ENCODE results near the gene PGAP2.
"Not testable (repeated sequence)": the region's sequence is repeated elsewhere in the genome, so short reads cannot be mapped to it uniquely, and the experiment has no call there.

The PGAP2 gene

DNA sequence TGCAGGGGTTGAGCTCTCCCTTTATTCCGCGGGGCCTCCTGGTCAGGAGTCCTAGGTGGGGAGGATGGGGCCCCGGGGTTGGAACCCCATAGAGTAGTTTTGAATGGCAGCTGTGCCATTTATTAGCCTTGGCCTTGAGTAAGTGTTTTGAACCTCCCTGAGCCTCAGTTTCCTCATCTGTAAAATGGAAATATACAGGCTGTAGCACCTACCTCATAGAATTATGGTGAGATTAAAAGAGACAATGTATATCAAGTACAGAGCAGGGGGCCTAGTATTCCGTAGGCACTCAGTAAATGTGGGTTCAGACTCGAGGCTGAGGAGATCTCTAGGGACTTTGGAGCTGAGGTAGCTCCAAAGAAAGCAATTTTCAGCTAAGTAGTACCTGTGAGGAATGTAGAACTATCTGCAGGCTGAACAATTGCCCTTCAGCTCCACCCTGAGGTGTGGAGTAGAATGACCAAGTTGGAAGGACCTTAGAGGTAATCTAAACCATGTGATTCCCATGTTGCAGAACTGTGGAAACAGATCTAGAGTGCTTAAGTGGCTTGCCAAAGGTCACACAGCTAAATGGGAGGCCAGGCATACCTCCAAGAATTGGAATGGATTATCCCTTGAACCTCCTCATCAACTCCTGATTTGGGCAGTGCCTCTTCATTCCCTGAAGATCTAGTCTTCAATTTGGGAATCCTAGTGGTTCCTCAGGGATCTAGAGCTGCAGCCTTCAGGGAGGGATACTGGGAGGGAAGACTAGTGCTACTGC lies 682 bp downstream of the PGAP2 start:
- TF ChIP-seq, protein P1, sequence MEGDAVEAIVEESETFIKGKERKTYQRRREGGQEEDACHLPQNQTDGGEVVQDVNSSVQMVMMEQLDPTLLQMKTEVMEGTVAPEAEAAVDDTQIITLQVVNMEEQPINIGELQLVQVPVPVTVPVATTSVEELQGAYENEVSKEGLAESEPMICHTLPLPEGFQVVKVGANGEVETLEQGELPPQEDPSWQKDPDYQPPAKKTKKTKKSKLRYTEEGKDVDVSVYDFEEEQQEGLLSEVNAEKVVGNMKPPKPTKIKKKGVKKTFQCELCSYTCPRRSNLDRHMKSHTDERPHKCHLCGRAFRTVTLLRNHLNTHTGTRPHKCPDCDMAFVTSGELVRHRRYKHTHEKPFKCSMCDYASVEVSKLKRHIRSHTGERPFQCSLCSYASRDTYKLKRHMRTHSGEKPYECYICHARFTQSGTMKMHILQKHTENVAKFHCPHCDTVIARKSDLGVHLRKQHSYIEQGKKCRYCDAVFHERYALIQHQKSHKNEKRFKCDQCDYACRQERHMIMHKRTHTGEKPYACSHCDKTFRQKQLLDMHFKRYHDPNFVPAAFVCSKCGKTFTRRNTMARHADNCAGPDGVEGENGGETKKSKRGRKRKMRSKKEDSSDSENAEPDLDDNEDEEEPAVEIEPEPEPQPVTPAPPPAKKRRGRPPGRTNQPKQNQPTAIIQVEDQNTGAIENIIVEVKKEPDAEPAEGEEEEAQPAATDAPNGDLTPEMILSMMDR (IDR thresholded peaks at IDR 0.05; ENCODE audit: control insufficient read depth, extremely low read depth, insufficient read depth), result peak; percentile 73
- H3K4me3 ChIP-seq (ENCODE audit: low read depth, low read length), result peak overlapping the region; percentile 74
- peak; percentile 61 for DNase-seq (ENCODE audit: low read depth)

DNA sequence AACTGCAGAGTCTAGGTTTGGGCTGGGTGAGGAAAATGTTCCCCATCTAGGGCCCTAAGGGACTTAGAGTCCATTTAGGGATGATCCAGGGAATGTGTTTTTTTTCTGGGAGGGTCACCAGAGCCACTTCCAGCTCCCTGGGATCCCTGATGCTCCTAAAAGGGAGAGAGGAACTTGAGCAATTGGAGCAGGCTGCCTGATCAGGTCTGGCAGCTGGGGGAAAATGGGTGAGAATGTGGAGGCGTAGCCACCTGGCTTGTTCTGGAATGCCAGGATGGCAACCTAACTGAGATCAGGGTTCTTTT lies 1.2 kb downstream of the PGAP2 start:
- DNase-seq (ENCODE audit: low read depth), result no peak
- no peak overlapping the region for H3K4me3 ChIP-seq (ENCODE audit: low read depth, low read length)
- TF ChIP-seq, protein P1 (IDR thresholded peaks at IDR 0.05; ENCODE audit: control insufficient read depth, extremely low read depth, insufficient read depth), result no peak

DNA sequence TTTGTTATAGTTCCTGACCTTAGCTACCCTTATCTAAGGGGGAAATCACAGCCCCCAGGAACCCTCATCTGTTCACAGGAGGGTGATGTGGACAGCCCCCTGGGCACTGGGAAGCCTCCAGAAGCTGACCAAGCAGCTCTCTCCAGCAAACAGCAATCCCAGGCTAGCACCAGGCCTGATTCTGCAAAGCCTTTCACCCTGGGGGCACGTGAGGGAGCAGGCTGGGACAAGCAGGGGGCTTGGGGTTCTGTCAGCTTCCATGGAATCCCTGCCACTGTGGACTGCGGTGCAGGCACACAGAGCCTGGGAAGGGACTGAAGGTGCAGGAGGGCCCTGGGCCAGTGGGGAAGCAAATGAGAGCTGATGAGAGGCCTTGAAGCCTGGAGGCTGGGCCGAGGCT lies 2.1 kb downstream of the PGAP2 start:
- TF ChIP-seq, protein P1 (IDR thresholded peaks at IDR 0.05; ENCODE audit: control insufficient read depth, extremely low read depth, insufficient read depth), result no peak
- DNase-seq (ENCODE audit: low read depth), result no peak
- H3K4me3 ChIP-seq (ENCODE audit: low read depth, low read length), result no peak overlapping the region

DNA sequence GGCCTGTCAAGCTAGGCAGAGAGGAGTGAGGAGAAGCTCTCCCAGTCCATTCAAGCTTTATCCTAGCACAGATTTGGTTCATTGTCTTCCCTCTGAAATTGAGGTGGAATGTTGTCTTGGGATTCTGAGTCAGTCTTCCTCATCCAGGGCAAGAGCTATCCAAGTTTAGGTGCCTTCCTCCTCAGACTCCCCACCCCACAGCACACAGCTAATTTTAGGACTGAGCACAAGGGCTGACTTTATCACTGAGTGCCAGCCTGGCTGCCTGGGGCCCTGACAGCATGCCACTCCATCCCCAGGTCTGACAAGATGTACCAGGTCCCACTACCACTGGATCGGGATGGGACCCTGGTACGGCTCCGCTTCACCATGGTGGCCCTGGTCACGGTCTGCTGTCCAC lies 2.6 kb downstream of the PGAP2 start:
- TF ChIP-seq, protein P1 (IDR thresholded peaks at IDR 0.05; ENCODE audit: control insufficient read depth, extremely low read depth, insufficient read depth), result no peak
- H3K4me3 ChIP-seq (ENCODE audit: low read depth, low read length), result no peak overlapping the region
- DNase-seq (ENCODE audit: low read depth), result no peak

DNA sequence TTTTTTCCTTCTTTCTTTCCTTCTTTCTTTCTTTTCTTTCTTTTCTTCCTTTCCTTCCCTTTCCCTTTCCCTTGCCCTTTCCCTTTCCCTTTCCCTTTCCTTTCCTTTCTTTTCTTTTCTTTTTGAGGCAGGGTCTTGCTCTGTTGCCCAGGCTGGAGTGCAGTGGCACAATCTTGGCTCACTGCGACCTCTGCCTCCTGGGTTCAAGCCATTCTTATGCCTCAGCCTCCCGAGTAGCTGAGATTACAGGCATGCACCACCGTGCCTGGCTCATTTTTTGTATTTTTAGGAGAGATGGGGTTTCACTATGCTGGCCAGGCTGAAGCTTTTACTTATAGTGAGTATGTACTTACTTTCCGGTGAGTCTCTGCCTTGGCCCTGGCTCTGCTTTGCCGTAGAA lies 6.5 kb downstream of the PGAP2 start:
- DNase-seq (ENCODE audit: low read depth); H3K4me3 ChIP-seq (ENCODE audit: low read depth, low read length): not testable (repeated sequence)

DNA sequence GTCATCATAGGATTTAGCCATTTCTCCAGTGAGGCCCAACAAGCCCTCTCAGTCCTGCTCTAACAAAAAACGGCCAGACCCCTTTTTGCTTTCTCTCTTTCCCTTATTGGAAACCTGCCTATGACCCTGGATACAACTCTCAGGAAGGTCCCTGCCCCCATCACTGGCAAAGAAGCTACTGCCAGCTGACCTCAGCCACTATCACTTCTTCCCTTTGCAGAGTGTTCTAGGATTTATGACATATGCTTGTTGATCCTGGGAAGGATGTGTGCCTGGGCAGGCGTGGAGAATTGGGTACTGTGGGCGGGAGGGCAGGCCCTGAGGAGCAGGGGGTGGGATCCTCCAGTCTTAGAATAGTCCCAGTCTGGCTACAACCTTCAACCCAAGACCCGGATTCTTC lies 7.5 kb downstream of the PGAP2 start:
- no peak for DNase-seq (ENCODE audit: low read depth)
- H3K4me3 ChIP-seq (ENCODE audit: low read depth, low read length), result no peak overlapping the region
- TF ChIP-seq, protein P1 (IDR thresholded peaks at IDR 0.05; ENCODE audit: control insufficient read depth, extremely low read depth, insufficient read depth), result no peak

DNA sequence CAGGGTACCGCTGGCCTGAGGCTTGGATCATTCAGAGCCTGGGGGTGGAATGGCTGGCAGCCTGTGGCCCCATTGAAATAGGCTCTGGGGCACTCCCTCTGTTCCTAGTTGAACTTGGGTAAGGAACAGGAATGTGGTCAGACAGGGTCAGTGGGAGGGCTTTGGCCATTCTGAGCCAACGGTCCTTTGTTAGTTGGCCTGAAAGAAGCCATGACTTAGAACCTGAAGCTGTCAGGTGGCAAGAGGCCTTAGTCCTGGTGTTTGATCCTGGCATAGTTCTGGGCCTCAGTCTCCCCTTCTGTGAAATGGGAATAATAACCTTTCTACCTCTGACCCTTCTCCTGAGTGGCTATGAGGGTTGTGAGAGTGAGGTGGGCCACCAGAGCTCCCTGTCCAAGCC lies 8.3 kb downstream of the PGAP2 start:
- no peak overlapping the region for H3K4me3 ChIP-seq (ENCODE audit: low read depth, low read length)
- TF ChIP-seq, protein P1 (IDR thresholded peaks at IDR 0.05; ENCODE audit: control insufficient read depth, extremely low read depth, insufficient read depth), result no peak
- DNase-seq (ENCODE audit: low read depth), result no peak
